T-helper 17 cell (primary cell): ENCODE results near the gene FRMD4B. TPM values are rescaled to one million over a fixed set of nuclear protein-coding genes. Genes with fewer than 3 reads are reported as not detected.

ENCODE experiments used
- ATAC-seq: fragments of 150-1000 bp; cut with Tn5 transposase; 2 replicates; pipeline ENCODE4 v1.10.0; 2021; ENCODE audit warnings: mild to moderate bottlenecking, moderate library complexity
- DNase-seq, 3 donors: peaks; one replicate each; pipeline versions ENCODE4 v3.0.0 to v3.0.0-alpha.2; 2020 to 2021
- H3K9me3 ChIP-seq: one replicate; pipeline ENCODE4 v1.7.0; 2013; ENCODE audit warnings: low read length, mild to moderate bottlenecking; ENCODE audit not compliant: control insufficient read depth, poor library complexity, severe bottlenecking
- H3K27ac Mint-ChIP-seq: one replicate; pipeline ENCODE4 v1.8.0; 2022; ENCODE audit warnings: mild to moderate bottlenecking, moderate library complexity, mixed read lengths
- H3K27me3 Mint-ChIP-seq: one replicate; pipeline ENCODE4 v1.8.0; 2022; ENCODE audit warnings: mixed read lengths
- H3K36me3 Mint-ChIP-seq: one replicate; pipeline ENCODE4 v1.8.0; 2022; ENCODE audit warnings: low read depth, mixed read lengths
- H3K4me1 Mint-ChIP-seq: one replicate; pipeline ENCODE4 v1.8.0; 2022; ENCODE audit warnings: mild to moderate bottlenecking, mixed read lengths
- H3K4me3 Mint-ChIP-seq: one replicate; pipeline ENCODE4 v1.8.0; 2022; ENCODE audit warnings: mild to moderate bottlenecking, moderate library complexity, mixed read lengths
- total RNA-seq, 4 donors: library from RNA in 2 of 4; stranded (reverse) in 2 of 4; gene quantifications; one replicate each; pipeline ENCODE4 v1.2.3 and lab custom pipeline; 2022 to 2026

The FRMD4B gene
- total RNA-seq, 2 donors from 2014 or later: 25.6 to 36.6 TPM

DNA sequence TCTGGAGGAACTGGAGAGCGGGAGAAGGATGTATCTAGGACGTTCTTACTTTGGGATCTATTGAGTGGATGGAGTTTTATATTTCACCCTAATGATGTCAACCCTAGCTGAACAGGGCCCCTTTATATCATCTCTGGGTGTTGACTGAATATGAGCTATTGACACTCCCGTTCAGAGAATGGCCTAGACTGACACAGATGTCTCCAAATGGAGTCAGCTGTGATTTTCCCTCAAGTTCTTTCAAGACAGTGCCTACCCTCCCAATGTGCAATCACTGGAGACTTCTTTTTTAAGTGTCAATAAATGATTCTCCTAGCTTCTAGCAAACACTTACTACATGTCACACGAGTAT is 63.8 kb downstream of the FRMD4B start:
- Mint-ChIP-seq H3K4me3 (no peak overlapping the region), H3K36me3 (peaks cover 2% of the 10 kb centered on the region), H3K27ac (no peak overlapping the region), H3K27me3 (no peaks in the 10 kb centered on the region), H3K4me1 (peaks cover 11% of the 10 kb centered on the region)
- DNase-seq: no peak
- H3K9me3 ChIP-seq: no peaks in the 10 kb centered on the region
- ATAC-seq: no peak

GRCh38 chr3:69321301-69322157 is 64.4 kb downstream of the FRMD4B start:
- peaks cover 2% of the 10 kb centered on the region for H3K36me3 Mint-ChIP-seq
- no peak overlapping the region for H3K27ac Mint-ChIP-seq
- peaks cover 5% of the 10 kb centered on the region for H3K4me1 Mint-ChIP-seq
- ATAC-seq (no peak), DNase-seq (no peak)
- no peaks in the 10 kb centered on the region for H3K27me3 Mint-ChIP-seq
- H3K4me3 Mint-ChIP-seq: no peak overlapping the region
- H3K9me3 ChIP-seq: no peaks in the 10 kb centered on the region

DNA sequence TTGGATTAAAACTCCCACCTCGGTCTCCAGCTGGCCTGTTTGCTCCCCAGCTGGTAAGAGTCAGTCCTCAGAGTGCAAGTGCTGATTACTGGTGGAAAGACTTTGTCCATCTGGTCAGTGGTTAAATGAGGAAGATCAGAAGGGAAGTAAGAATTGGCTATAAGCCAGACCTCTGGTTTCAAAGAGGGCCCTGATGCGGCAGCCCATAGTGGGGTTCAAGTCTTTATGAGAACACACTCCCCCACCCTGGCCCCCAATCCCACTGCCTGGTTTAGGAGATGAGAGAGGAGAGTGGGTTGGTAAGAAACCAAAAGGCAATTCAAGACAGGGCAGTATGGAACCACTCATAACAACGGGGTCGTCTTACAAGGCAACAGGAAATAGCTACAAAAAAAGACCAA is 65.0 kb downstream of the FRMD4B start:
- DNase-seq (no peak), ATAC-seq (no peak)

GRCh38 chr3:69319652-69320051 is 66.2 kb downstream of the FRMD4B start:
- ATAC-seq (no peak), DNase-seq (no peak)
- Mint-ChIP-seq H3K27me3 (no peaks in the 10 kb centered on the region), H3K27ac (no peak overlapping the region), H3K4me1 (peaks cover 2% of the 10 kb centered on the region), H3K36me3 (peaks cover 2% of the 10 kb centered on the region), H3K4me3 (no peak overlapping the region)
- H3K9me3 ChIP-seq: no peaks in the 10 kb centered on the region

More for the DNA sequence above, 65.0 kb downstream of the FRMD4B start:
- H3K9me3 ChIP-seq: no peaks in the 10 kb centered on the region
- Mint-ChIP-seq H3K27me3 (no peaks in the 10 kb centered on the region), H3K27ac (peak overlapping the region; percentile 56), H3K36me3 (peaks cover 2% of the 10 kb centered on the region), H3K4me1 (peaks cover 2% of the 10 kb centered on the region), H3K4me3 (no peak overlapping the region)

DNA sequence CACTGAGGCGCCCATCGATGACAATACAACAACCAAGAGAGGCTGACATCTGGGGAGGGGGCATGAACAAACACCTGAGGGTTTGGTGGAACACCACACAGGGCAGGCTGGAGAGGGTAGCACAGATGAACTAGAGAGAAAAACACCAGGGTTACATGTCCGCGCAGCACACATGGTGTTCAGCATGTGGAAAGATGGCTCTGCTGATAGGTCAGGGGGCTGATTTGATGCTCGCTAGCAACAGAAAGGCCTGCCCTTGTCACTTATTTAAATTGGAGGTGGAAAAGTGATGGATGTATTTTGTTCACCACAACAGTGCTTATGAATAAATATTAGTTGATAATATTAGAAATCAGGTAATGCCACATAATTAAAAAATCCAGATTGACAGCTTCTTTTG is 67.5 kb downstream of the FRMD4B start:
- no peak overlapping the region for H3K4me3 Mint-ChIP-seq
- H3K27me3 Mint-ChIP-seq: no peaks in the 10 kb centered on the region
- ATAC-seq (no peak), DNase-seq (no peak)
- no peaks in the 10 kb centered on the region for H3K4me1 Mint-ChIP-seq
- no peaks in the 10 kb centered on the region for H3K9me3 ChIP-seq
- H3K36me3 Mint-ChIP-seq: peaks cover 2% of the 10 kb centered on the region
- H3K27ac Mint-ChIP-seq: no peak overlapping the region

DNA sequence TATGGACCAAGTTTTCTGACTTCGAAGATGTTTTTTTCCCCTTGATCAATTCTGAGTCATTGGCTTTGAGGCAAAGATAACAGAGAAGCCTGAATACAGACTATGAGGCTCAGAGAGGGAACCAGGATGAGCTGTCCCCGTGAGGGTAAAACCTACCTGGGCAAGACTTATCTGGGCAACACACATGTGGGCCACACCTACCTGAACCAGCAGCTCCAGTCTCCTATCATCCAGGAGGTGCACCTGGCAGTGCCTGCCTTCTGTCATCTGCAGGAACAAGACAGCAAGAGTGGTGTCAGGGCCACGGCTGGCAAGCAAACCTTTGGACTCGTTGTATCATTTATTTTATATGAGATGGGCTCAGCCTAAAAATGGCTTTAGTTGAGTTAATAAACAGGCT is 72.6 kb downstream of the FRMD4B start:
- Mint-ChIP-seq H3K4me1 (no peaks in the 10 kb centered on the region), H3K27ac (no peak overlapping the region), H3K27me3 (no peaks in the 10 kb centered on the region), H3K36me3 (no peaks in the 10 kb centered on the region), H3K4me3 (no peak overlapping the region)
- ATAC-seq (no peak), DNase-seq (no peak)
- no peaks in the 10 kb centered on the region for H3K9me3 ChIP-seq

DNA sequence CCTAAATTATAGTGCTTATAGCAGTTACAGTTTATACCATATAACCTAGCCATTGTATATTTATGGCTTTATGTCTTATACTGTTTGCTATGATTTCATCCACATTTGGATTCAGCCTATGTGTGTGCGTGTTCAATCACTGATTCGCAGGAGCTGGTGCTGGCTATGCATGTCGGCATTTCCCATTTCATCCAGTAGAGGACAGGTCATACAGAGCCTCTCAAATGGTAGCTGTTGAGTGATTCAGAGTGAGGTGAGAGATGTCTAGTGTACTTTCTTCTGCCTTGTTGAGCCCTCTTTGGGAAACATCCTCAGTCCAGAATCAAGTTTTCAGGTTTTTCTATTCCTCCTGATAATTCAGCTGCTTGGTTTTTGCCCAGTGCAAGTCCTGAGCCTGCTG is 76.1 kb downstream of the FRMD4B start:
- no peak overlapping the region for H3K4me3 Mint-ChIP-seq
- DNase-seq (no peak), ATAC-seq (no peak)
- no peak overlapping the region for H3K27ac Mint-ChIP-seq
- H3K4me1 Mint-ChIP-seq: peaks cover 8% of the 10 kb centered on the region
- no peaks in the 10 kb centered on the region for H3K36me3 Mint-ChIP-seq
- no peaks in the 10 kb centered on the region for H3K9me3 ChIP-seq
- H3K27me3 Mint-ChIP-seq: peaks cover 5% of the 10 kb centered on the region

- ATAC-seq (peak; percentile 99), DNase-seq (peak; percentile 40 to 55 (median 44))
- no peak overlapping the region for H3K4me3 Mint-ChIP-seq
- H3K27ac Mint-ChIP-seq: peak overlapping the region; percentile 8
- H3K27me3 Mint-ChIP-seq: peaks cover 5% of the 10 kb centered on the region
- H3K36me3 Mint-ChIP-seq: no peaks in the 10 kb centered on the region
- H3K9me3 ChIP-seq: no peaks in the 10 kb centered on the region
- peaks cover 8% of the 10 kb centered on the region for H3K4me1 Mint-ChIP-seq
Observed at GRCh38 chr3:69306239-69307185, 79.4 kb downstream of the FRMD4B start.

DNA sequence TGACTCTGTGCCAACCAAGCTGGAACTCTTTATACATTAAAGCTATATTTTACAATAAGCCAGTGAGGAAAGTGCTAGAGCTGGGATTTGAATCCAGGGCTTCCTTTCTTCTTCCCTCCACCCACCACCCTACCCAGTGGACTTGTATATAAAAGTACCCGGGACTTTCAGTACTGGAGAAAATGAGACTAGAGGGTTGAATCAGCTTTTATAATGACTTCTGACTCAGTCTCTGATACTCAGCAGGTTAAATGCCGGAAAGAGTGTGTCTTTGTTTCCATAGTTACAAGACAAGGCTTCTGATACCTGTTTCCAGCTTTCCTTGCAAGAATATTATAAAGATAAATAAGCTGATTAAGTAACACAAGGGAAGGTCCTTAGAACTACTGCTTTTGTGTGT is 80.9 kb downstream of the FRMD4B start:
- H3K4me3 Mint-ChIP-seq: no peak overlapping the region
- H3K27ac Mint-ChIP-seq: no peak overlapping the region

DNA sequence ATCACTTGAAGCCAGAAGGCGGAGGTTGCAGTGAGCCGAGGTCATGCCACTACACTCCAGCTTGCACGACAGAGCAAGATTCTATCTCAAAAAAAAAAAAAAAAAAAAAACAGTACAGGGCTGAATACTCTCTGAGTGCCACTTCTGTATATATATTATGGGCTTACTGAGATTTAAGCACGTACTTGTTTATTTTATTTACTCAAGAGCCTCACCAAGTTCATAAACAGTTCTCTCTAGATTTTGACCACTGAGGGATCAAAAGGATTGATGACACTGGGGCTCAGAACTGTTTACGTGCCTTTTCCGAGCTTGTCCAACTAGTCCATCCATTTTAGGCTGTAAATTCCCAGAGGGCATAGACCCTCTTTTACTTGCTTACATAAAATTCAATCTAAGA is 81.5 kb downstream of the FRMD4B start:
- no peaks in the 10 kb centered on the region for H3K36me3 Mint-ChIP-seq
- no peaks in the 10 kb centered on the region for H3K9me3 ChIP-seq
- peaks cover 8% of the 10 kb centered on the region for H3K4me1 Mint-ChIP-seq
- peaks cover 5% of the 10 kb centered on the region for H3K27me3 Mint-ChIP-seq
- no peak overlapping the region for H3K4me3 Mint-ChIP-seq
- ATAC-seq (no peak), DNase-seq (no peak)
- no peak overlapping the region for H3K27ac Mint-ChIP-seq

More for the DNA sequence above, 80.9 kb downstream of the FRMD4B start:
- no peaks in the 10 kb centered on the region for H3K9me3 ChIP-seq
- ATAC-seq (no peak), DNase-seq (no peak)
- Mint-ChIP-seq H3K36me3 (no peaks in the 10 kb centered on the region), H3K27me3 (peaks cover 5% of the 10 kb centered on the region), H3K4me1 (peaks cover 8% of the 10 kb centered on the region)

DNA sequence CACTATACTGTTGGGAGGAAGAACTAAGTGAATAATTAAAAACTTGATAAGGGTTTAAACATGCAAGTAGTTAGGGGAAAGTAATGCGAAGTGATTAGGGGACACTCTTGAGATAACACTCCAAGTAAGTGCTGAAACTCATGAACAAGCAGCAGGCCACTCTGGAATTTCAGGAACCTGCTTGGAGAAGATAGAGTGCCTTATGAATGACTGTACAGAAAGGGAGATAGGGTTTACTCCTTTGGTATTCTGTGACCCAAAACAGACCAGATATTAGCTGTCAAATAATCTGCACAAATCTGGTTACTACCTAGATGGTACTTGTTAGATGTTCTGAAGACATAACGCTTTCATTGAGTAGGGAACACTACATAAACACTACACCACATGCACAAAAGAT is 85.6 kb downstream of the FRMD4B start:
- no peaks in the 10 kb centered on the region for H3K4me1 Mint-ChIP-seq
- no peaks in the 10 kb centered on the region for H3K27me3 Mint-ChIP-seq

DNA sequence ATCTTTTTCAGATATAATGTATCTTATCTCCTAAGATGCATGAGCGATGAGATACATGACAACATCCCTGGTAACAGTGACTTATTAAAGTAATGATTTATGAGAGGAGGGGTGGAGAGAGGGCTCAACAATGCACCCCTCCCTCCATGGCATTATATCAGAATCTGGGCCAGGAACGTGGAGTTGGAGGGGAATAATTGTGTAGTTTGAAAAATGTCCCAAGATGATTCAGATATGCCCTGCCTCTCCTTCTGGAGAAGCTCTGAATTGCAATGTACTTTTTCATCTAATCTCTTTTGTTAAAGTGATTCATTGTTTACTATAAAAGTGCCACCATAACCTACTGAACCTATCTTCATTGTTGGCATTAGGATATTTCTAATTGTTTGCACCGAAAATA is 86.5 kb downstream of the FRMD4B start:
- no peaks in the 10 kb centered on the region for H3K27me3 Mint-ChIP-seq
- no peak overlapping the region for H3K4me3 Mint-ChIP-seq
- no peaks in the 10 kb centered on the region for H3K9me3 ChIP-seq
- no peak for ATAC-seq
- no peak for DNase-seq
- H3K27ac Mint-ChIP-seq: no peak overlapping the region
- no peaks in the 10 kb centered on the region for H3K36me3 Mint-ChIP-seq
- no peaks in the 10 kb centered on the region for H3K4me1 Mint-ChIP-seq

More for the DNA sequence above, 85.6 kb downstream of the FRMD4B start:
- DNase-seq (no peak), ATAC-seq (no peak)
- Mint-ChIP-seq H3K27ac (no peak overlapping the region), H3K36me3 (no peaks in the 10 kb centered on the region), H3K4me3 (no peak overlapping the region)
- H3K9me3 ChIP-seq: no peaks in the 10 kb centered on the region

- no peaks in the 10 kb centered on the region for H3K4me1 Mint-ChIP-seq
- no peaks in the 10 kb centered on the region for H3K9me3 ChIP-seq
- H3K36me3 Mint-ChIP-seq: no peaks in the 10 kb centered on the region
- DNase-seq (no peak), ATAC-seq (no peak)
- no peak overlapping the region for H3K27ac Mint-ChIP-seq
- no peaks in the 10 kb centered on the region for H3K27me3 Mint-ChIP-seq
- no peak overlapping the region for H3K4me3 Mint-ChIP-seq
Observed at GRCh38 chr3:69297501-69297900, 88.4 kb downstream of the FRMD4B start.
